HFFc6 (cell line): ENCODE data around the gene CDH5. TPM values are rescaled to one million over a fixed set of nuclear protein-coding genes. Genes with fewer than 3 reads are reported as not detected.

ENCODE experiments used
- DNase-seq: peaks from one replicate; pipeline ENCODE4 v3.0.0-alpha.2; 2018
- H3K27ac Mint-ChIP-seq: 2 replicates; pipeline ENCODE4 v1.8.0; 2020; ENCODE audit warnings: mild to moderate bottlenecking, mixed read lengths
- H3K27me3 Mint-ChIP-seq: 2 replicates; pipeline ENCODE4 v1.8.0; 2021; ENCODE audit warnings: mild to moderate bottlenecking, moderate library complexity, mixed read lengths; ENCODE audit not compliant: insufficient read depth
- H3K36me3 Mint-ChIP-seq: 2 replicates; pipeline ENCODE4 v1.8.0; 2021; ENCODE audit warnings: low read depth, mixed read lengths
- H3K4me1 Mint-ChIP-seq: 2 replicates; pipeline ENCODE4 v1.8.0; 2020; ENCODE audit warnings: low read depth, mixed read lengths
- H3K4me3 Mint-ChIP-seq: 2 replicates; pipeline ENCODE4 v1.8.0; 2020; ENCODE audit warnings: mild to moderate bottlenecking, moderate library complexity, mixed read lengths
- H3K9me3 Mint-ChIP-seq: 2 replicates; pipeline ENCODE4 v1.8.0; 2020; ENCODE audit warnings: mild to moderate bottlenecking, mixed read lengths
- CTCF ChIP-seq: fragments of 200-600 bp; sonication (generic); IDR thresholded peaks from 2 replicates; pipeline ENCODE4 v1.5.0; 2021; ENCODE audit warnings: antibody characterized with exemption, mild to moderate bottlenecking
- total RNA-seq, 6 experiments: library from RNA; stranded (reverse); fragmentation: NEBNext Ultra II Directional; extraction: Animal tissue kit (Norgen Biotek cat#: 25700); gene quantifications; 2 replicates in 1 of 6; 3 replicates in 5 of 6; pipeline ENCODE4 v1.2.3, GENCODE V29; 2021

CDH5 gene
- total RNA-seq, 6 experiments from 2014 or later = not detected

- H3K27me3 Mint-ChIP-seq = peaks cover 46% of the 10 kb centered on the region
- H3K27ac Mint-ChIP-seq = no peak overlapping the region
- no peaks in the 10 kb centered on the region for H3K36me3 Mint-ChIP-seq
- no peak for DNase-seq
- TF ChIP-seq CTCF = no peak
- H3K4me1 Mint-ChIP-seq = peaks cover 14% of the 10 kb centered on the region
- no peak overlapping the region for H3K4me3 Mint-ChIP-seq
- no peaks in the 10 kb centered on the region for H3K9me3 Mint-ChIP-seq
Observed at GRCh38 chr16:66440970-66441369, 74.5 kb downstream of the CDH5 start.

- H3K27me3 Mint-ChIP-seq = peaks cover 54% of the 10 kb centered on the region
- H3K4me1 Mint-ChIP-seq = peaks cover 14% of the 10 kb centered on the region
- no peak for TF ChIP-seq CTCF
- H3K4me3 Mint-ChIP-seq = no peak overlapping the region
- no peaks in the 10 kb centered on the region for H3K36me3 Mint-ChIP-seq
- peak; percentile 41 for DNase-seq
- no peak overlapping the region for H3K27ac Mint-ChIP-seq
- no peaks in the 10 kb centered on the region for H3K9me3 Mint-ChIP-seq
Observed at GRCh38 chr16:66441586-66442375, 75.3 kb downstream of the CDH5 start.

GRCh38 chr16:66442502-66443268 lies 76.2 kb downstream of the CDH5 start:
- TF ChIP-seq CTCF = no peak
- no peaks in the 10 kb centered on the region for H3K36me3 Mint-ChIP-seq
- no peaks in the 10 kb centered on the region for H3K9me3 Mint-ChIP-seq
- H3K27me3 Mint-ChIP-seq = peaks cover 51% of the 10 kb centered on the region
- DNase-seq = no peak
- H3K27ac Mint-ChIP-seq = no peak overlapping the region
- peaks cover 14% of the 10 kb centered on the region for H3K4me1 Mint-ChIP-seq
- H3K4me3 Mint-ChIP-seq = no peak overlapping the region

- H3K27me3 Mint-ChIP-seq = peaks cover 52% of the 10 kb centered on the region
Observed at GRCh38 chr16:66443269-66443652, 76.8 kb downstream of the CDH5 start.

GRCh38 chr16:66444049-66444481 lies 77.6 kb downstream of the CDH5 start:
- Mint-ChIP-seq H3K4me1 (peaks cover 14% of the 10 kb centered on the region), H3K9me3 (no peaks in the 10 kb centered on the region), H3K36me3 (no peaks in the 10 kb centered on the region), H3K4me3 (no peak overlapping the region), H3K27ac (no peak overlapping the region), H3K27me3 (peaks cover 48% of the 10 kb centered on the region)
- TF ChIP-seq CTCF = peak; percentile 49
- DNase-seq = no peak

More at GRCh38 chr16:66443269-66443652, 76.8 kb downstream of the CDH5 start:
- no peak for DNase-seq
- H3K9me3 Mint-ChIP-seq = no peaks in the 10 kb centered on the region
- no peak overlapping the region for H3K27ac Mint-ChIP-seq
- TF ChIP-seq CTCF = no peak
- H3K36me3 Mint-ChIP-seq = no peaks in the 10 kb centered on the region
- no peak overlapping the region for H3K4me3 Mint-ChIP-seq
- peaks cover 14% of the 10 kb centered on the region for H3K4me1 Mint-ChIP-seq
